Measurements from ENCODE around the gene C1orf87.

The C1orf87 gene, protein sequence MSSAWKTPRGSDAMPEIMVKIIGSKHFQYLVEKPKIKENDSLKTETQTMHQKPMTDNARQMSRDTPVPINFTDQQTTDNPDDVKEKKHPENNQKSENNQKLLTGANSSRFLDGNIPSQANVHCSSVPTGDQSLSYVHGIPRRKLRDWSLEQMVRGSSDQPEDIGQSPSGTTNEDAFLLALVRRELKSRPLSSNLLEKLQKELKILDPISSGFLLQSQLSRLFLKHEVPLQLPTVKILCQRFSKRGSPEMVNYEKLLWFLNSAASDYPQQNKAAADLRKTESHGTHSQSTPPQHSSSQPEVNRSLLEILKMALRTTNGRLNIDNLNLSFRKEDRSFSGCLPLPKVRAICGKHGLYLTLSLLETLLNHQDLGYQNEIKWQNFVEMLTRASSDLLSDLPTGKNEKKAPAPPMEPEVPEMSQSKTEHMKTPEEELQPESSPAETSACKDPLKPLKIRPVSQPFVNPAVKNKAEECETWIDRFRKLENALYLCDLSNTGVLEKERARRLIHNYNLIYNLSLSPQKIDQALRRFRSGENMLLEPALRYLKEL

DNA sequence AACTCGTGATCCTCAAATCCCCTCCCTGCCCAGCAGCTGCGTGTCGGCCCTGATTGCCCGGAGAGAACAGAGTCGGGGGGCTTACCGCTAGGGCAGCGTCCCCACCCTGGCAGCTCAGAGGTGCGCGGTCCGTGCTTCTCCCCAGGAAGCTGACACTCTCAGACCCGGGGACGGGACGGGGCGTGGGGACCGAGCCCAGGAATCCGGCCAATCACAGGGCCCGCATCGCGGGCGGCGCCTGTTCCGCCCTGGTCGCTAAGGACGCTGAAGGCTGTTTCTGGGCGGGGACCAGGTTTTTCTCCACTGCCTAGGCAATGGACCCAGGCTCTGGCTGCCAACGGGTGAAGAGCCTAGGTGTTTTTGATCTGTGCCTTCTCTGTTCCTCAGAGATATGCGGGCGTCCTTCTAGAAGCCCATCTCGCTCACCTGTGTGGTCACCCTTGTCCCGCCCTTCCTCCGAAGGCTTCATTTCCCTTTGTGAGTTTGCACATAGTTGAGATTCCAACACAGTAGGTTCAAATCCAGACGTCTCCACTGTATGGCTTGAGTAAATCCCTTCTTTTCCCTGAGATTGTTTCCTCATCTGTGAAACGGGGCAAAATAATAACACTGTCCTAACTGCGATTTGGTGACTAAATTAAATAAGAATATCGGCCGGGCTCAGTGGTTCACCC lies at the start of gene C1orf87:
Gene C1orf87, minus strand, starts transcription at position 166 of the 674 bp plus-strand sequence. CDS start 1,127 bp downstream, outside the sequence.
- no peak for DNase-seq

DNA sequence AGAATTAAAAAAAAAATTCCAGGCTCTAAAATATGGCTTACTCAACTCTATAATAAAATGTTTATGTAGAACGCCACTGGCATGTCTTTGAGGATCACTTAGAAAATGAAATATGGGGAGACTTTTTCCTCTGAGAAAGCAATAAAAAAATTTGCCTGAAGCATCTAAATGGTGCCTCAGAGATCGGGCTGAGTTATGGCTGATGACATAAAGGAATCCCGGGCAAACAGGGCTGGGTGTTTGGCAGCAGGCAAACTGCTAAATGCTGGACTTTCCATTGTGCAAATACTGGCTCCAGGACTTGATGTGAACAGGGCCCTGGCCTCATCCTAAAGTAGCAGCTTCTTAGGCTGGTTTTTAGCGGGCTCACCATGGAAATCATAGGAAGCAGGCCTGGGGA lies 44.5 kb upstream of the C1orf87 start:
- DNase-seq: no peak

DNA sequence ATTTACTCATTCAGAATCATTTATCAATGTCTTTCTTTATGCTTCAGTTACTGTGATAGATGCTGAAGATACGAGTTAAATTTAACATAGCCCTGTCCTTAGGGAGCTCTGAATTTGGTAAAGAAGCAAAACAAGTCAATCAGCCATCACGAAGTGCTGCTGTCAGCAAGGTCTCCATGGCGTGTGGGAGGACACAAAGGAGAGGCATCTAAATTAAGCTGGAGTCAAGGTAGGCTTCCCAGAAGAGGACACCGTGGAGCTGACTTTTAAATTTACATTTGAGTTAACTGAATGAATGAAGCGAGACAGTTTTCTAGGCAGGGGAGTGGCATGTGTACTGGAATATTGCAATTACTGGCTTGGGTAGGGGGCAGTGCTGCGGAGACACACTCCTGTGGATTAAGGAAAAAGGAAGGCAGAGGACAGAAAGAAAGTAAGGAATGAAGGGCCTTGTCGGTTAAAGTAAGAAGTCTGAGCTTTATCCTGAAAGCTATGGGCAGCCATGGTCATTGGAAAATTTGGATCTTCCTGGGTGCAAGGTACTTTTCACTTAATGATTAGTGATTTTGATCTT lies 41.3 kb upstream of the C1orf87 start:
- no peak for DNase-seq

DNA sequence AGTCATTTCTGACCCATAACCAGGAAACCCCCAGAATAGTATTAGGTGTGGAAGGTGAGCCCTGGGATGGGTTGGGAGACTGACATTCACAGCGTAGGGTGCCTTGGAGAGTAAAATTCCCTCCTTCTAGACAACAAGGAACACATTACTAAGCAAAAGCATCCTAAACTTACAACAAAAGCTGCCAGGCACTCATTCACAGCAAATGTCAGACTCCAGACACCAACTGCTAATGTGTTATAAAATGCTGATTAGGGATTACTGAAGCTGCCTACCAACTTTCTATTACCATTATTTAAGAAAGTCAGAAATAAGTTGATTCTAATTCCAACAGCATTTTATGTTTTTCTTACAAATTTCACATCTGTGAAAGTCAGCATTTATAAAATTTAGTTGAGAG lies 40.0 kb upstream of the C1orf87 start:
- DNase-seq: no peak

DNA sequence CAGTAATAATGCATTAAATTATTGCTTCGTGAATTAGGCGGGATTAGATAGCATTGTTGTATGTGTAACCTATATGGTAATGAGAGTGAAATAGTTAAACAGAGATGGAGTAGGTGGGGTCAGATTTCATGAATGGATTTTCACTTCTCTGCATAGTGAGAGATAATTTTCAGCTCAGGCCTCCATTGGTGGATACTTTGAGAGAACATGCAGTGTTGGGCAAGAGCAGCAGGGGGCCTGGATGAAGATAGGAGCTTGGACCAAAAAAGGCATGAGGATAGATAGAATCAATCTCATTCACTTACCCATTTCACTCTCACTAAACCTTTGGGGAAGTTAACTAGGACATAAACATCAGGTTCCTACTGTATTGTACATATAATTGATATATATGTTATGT lies 39.5 kb upstream of the C1orf87 start:
- no peak for DNase-seq

DNA sequence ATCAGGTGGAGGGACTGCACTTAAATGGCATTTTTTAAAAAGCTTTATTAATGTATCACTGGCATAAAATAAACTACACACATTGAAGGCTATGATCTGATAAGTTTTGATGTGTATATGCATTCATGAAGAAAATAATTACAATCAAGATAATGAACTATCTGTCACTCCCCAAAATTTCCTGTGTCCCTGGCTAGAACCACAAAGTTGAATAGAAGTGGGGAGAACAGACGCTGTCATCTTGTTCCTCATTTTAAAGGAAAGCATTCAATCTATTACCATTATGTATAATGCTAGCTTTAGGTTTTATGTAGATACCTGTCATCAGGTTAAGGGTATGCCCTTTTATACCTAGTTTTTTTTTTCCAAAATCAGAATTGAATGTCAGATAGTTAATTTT lies 38.1 kb upstream of the C1orf87 start:
- DNase-seq: no peak

DNA sequence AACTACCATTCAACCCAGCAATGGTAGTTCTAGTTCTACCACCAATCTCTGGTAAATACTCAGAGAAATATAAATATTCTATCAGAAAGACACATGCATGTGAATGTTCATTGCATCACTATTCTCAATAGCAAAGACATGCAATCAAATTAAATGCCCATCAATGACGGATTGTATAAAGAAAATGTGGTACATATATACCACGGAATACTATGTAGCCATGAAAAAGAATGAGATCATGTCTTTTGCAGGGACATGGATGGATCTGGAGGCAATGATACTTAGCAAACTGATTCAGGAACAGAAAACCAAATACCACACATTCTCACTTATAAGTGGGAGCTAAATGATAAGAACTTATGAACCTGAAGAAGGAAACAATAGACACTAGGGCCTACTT lies 37.5 kb upstream of the C1orf87 start:
- DNase-seq: no peak

DNA sequence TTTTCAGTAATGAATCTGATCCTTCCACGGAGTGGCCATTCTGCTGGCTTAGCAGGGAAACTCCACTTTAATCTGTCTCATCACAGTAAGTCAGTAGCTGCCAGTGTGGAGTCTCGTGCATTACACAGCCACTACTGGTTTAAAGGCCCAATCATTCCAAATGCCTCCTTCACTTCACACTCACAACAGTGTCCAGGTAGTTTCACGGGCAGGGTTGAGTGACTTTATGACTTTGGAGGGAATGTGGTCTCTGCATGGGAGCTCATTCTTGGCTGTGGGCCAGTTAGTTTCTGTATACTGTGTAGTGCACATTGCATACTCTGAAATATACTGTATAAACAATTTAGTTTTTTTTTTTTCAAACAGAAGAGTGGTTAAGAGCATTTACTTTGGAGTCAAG lies 34.6 kb upstream of the C1orf87 start:
- no peak for DNase-seq

DNA sequence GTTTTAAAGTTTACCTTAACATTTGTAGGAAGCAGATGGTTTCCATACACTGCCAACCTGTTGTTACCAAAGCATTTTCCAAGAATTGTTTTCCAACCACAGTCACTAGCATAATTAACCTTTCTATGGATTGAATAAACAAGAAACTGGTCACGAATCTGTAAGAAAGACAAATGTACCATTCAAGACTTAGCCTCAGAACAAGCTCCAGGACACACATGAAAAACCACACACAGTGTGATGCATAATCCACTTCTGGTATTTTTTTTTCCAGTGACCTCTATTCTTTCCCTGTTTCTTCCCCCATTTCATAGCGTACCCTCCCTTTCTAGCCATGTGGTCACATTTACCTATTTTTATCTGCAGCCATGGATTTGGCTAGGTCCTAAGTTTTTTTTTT lies 29.6 kb upstream of the C1orf87 start:
- no peak for DNase-seq

DNA sequence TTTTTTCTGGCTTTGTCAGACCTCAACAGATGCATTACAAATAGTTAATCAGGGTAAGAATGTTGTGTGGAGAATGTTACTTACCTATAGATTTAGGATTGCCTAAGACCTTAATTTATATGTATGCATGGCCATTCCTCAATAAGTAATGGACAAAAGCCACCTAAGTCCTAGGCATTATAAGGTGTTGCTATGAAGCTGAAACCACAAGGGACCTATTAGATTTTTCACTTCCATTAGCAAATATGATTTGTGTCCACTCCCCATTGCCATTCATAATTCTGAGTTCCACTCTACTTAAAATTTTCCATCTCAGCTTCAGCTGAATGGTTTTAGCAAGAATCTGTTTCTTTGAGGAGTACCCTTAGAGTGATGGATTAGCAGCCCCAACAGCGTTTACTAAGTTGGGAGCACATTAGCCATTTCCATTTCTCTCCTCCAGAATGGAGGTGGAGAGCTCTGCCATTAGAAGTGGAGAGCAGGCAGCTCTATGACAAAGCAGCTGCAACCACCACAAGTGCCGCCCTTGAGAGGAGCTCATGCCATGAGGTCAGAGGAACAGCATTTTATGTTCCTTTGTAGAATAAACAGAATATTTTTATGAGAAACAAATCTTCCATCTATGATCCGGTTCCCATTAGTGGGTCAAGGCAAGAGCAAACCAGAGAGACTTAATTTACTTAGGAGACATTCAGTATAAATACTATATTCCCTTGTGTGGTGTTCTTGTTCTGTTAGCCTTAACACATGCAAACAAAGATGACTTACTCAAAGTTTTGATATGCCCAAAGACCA lies 28.9 kb upstream of the C1orf87 start:
- DNase-seq: no peak

DNA sequence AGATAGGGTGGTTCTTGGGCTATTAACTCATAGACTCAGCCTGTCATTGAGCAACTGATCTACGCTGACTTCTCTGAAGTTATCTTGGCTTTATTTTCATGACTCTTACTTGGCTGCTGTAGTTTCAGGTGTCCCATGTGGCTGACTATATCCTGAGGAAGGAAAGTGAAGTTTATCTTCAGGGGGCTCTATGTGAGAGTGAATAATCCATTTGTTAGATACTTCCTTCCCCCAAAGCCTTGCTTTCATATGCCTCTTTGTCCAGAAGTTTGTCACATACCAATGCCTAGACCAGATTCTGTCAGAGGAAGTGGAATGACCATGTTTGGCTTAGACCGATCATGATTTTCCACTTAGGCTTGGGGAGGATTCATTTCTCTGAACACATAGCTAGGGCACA lies 27.9 kb upstream of the C1orf87 start:
- DNase-seq: no peak

DNA sequence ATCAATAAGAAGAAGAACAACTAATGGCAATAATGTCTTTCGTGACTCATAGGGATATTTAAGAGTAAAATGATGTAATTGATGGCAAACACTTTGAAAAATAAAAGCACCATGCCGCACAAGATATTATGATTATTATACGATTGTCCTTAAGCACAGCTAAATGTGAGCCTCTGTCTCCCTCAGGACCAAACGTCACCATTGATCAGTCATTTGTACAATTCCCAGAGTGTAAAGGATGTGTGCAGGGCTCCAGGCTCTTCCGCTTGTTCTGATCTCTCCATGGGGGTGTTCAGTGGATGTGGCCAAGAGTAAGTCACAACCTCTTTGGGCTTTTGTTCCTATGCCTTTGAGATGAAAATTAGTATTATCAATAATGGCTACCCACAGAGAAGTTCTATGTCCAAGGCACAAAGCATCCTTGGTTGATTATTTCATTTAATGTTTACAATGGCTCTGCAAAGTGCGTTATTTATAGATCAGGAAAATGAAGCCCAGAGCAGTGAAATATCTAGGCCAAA lies 17.7 kb upstream of the C1orf87 start:
- no peak for DNase-seq

DNA sequence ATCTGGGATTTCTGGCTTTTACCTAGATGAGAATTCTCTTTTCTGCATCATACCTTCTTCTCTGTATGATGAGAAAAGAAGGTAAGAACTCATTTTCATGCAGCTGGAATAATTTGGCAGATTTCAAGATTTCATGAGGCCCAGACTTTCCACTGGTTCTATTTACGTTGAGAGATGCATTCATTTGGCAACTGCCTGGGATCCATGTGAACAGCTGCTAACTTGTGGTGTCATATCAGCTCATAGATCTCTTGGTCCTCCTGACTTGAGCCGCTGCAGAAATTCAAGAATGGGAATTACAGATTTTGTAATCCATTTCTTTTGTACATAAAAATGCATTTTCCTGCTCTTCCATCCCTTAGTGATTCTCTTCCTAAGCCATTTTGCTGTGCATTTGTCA lies 17.1 kb upstream of the C1orf87 start:
- no peak for DNase-seq

DNA sequence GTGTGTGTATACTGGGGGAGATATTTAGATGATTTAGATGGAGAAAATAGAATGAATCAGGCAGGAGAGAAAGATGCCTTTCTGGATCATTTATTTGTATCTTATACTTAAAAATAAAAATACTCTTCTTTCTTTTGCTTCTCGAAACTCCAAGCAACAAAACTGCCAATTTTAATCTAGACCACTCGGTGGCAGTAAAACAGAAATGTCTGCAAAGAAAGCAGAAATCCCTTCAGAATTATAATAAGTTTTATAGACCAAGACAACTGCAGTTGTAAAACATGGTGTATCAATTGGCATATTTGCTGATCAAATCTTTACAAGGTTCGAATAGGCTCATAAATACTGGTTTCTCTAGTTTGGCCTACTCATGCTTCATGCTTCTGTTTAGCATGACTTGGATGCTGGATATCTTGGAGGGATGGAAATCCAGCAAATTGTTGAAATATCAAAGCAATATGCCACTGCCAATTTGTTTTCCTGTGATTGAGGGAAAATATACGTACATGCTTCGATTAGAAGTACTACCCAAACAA lies 15.1 kb upstream of the C1orf87 start:
- DNase-seq: no peak

DNA sequence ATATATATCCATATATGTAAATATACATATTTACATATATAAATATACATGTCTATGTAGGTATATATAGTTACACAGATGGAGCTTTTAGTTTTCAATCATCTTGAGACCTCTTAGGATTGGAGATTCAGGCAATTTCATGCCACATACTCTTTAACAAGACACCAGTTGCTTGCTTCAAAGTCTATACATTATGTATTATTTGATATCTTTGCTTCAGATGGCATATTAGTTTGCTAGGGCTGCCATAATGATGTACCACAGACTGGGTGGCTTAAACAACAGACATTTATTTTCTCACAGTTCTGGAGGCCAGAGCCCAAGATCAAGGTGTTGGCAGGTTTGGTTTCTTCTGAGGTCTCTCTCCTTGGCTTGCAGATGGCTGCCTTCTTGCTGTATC lies 14.1 kb upstream of the C1orf87 start:
- DNase-seq: no peak

DNA sequence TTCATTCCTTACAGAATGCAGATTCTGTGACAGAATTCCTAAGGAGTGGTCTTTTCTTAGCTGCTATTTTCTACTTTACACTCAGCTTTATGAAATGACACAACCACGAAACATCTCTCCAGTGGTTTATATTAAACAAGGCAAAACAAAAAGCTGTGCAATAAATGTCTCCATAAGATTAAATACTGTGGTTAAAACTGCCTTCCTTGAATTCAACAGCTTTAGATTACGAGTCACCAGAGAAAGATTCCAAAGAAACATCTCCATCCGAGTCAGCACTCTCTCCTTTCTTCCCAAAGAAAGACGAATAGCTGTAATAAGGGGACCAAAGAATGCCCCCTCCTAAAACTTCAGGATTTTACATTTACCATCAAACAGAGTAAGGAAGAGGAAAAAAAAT lies 4.6 kb upstream of the C1orf87 start:
- DNase-seq: no peak

DNA sequence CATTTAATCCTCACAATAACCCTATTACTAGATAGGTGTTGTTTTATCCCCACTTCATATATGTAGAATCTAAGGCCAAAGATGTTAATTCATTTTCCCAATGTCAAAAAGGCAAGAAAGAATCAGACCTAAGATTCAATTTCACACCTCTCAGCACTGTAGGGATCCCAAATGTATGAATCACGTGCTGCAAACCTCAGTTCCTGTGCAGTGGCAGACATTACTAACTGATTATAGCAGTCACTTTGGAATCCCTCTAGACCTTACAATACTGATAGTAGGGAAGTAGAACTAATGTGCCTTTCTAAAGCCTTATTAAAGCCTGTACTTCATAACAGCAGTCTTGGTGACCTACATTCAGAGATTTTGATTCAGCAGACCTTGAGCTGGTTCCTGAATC lies 2.3 kb downstream of the C1orf87 start:
- DNase-seq: no peak

DNA sequence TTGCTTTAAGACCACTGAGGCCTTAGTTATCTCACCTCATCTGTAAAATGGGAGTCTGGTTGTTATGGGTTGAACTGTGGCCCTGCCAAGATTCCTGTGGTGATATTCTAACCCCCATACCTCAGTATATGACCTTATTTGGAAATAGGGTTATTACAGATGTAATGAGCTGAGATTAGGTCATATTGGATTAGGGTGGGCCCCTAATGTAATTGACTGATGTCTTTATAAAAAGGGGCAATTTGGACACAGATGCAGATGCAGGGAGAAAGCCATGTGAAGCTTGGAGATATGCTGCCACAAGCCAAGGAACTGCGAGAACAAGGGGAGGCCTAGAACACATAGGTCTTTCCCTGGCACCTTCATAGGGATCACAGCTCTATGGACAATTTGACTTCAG lies 3.9 kb downstream of the C1orf87 start:
- no peak for DNase-seq

DNA sequence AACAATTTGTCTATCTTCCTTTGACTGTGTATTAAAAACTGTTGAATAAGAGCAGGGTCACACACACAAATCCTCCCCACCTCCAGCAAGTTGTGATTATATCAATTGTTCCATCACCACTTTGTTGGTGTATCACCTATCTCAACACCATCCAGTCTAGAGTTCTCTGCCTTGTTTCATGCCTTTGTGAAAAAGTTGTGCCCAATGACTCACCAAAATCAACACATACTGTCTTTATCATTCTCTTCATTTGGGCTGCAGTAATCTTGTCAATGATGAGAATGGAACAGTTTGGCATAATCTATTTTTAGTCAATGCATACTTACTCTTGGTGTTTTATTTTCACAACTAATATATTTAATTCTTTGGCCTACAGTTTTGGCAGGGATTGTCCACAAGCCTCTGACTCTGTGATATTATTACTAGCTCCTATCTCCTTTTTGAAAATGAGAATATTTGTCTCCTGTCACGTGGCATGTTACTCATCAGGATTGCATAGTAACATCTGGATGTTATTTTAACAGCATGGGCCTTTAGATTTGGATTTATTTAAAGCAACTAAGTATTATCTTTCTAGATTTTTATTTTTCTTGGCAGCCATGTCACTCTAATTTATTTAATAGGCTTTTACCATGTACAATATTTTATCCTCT lies 5.1 kb downstream of the C1orf87 start:
- no peak for DNase-seq

DNA sequence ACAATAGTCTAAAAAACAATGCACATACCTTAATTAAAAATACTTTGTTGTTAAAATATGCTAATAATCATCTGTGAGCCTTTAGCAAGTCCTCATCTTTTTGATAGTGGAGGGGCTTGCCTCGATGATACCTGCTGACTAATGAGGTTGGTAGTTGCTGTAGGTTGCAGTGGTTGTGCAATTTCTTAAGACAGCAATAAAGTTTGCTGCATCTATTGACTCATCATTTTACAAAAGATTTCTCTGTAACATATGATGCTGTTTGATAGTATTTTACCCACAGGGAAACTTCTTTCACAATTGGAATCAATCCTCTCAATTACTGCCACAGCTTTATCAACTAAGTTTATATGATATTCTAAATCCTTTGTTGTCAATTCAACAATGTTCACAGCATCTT lies 7.6 kb downstream of the C1orf87 start:
- no peak for DNase-seq

DNA sequence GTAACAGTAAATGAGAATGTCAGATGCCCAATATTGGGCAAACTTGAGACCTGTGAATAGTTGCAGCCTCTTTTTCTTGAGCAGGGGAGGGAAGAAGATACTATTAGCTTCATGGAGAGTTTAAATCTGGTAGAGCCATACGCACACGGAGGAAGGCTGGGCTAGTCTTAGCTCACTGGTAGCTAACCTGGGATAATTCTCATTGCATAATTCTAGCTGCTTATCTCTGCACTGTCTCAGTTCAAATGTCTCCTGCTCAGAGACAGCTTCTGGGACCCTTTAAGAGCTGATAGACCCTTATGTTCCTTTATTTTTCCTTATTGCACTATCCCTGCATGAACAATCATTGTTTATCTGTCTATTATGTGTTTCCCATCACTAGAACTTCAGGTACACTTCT lies 8.4 kb downstream of the C1orf87 start:
- DNase-seq: no peak

DNA sequence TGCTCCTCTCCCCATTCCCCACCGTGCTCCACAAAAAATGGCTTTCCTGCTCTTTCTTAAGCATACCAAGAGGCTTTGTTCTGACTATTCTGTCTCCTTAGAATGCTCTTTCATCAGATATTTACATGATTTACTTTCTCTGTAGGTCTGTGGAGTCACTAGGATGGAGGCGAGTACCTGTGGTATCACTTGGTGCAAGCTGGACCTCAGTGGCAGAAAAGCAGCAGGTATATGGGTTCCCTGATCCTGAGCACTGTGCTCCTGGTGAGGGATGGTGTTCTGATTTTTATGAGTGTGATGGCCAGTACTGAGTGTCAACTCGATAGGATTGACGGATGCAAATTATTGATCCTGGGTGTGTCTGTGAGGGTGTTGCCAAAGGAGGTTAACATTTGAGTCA lies 10.0 kb downstream of the C1orf87 start:
- no peak for DNase-seq
